Transverse colon (tissue), 4 donors: Measurements from ENCODE around the gene NEK6. TPM values are rescaled to one million over a fixed set of nuclear protein-coding genes. Genes with fewer than 3 reads are reported as not detected.

ENCODE experiments used
- DNase-seq: peaks from one replicate; pipeline ENCODE4 v3.0.0-alpha.2; 2019
- H3K27ac ChIP-seq, 4 donors: fragments of 200-600 bp; sonication (generic); 2 replicates each; pipeline ENCODE4 v1.5.1; 2016 to 2018; ENCODE audit warnings: inconsistent platforms in 4 of 4
- H3K27me3 ChIP-seq: fragments of 200-600 bp; sonication (generic); 2 replicates; pipeline ENCODE4 v1.5.1; 2017; ENCODE audit warnings: inconsistent platforms
- H3K36me3 ChIP-seq, 4 donors: fragments of 200-600 bp; sonication (generic); 2 replicates each; pipeline ENCODE4 v1.5.1; 2017 to 2019; ENCODE audit warnings: inconsistent platforms in 4 of 4
- H3K4me1 ChIP-seq, 4 donors: fragments of 200-600 bp; sonication (generic); 2 replicates each; pipeline ENCODE4 v1.5.1; 2017 to 2020; ENCODE audit warnings: inconsistent platforms in 4 of 4
- H3K4me3 ChIP-seq, 4 donors: fragments of 200-600 bp; sonication (generic); 1 replicate in 1 of 4; 2 replicates in 3 of 4; pipeline versions ENCODE4 v1.5.1 to v1.6.1; 2017 to 2019; ENCODE audit warnings: inconsistent platforms in 4 of 4
- H3K9me3 ChIP-seq, 2 donors: fragments of 200-600 bp; sonication (generic); 2 replicates each; pipeline ENCODE4 v1.5.1; 2017 to 2019; ENCODE audit warnings: inconsistent platforms in 2 of 2
- CTCF ChIP-seq, 5 experiments: fragments of 200-600 bp in 3 of 5; fragments of 450-650 bp in 2 of 5; sonication (generic) in 3 of 5; IDR thresholded peaks; 1 replicate in 2 of 5; 2 replicates in 3 of 5; pipeline ENCODE4 v1.5.1; 2016 to 2017; ENCODE audit warnings: antibody characterized with exemption in 5 of 5, inconsistent platforms in 3 of 5, mild to moderate bottlenecking in 2 of 5, moderate library complexity in 1 of 5
- EP300 ChIP-seq: sonication (generic); formaldehyde crosslinking; IDR thresholded peaks from one replicate; pipeline ENCODE4 v1.6.1; 2017; ENCODE audit warnings: antibody characterized with exemption, low read depth
- POLR2A ChIP-seq: fragments of 450-650 bp; IDR thresholded peaks from one replicate; pipeline ENCODE4 v1.6.1; 2016; ENCODE audit warnings: antibody characterized with exemption, mild to moderate bottlenecking, moderate library complexity
- POLR2AphosphoS5 ChIP-seq, 3 donors: sonication (generic); formaldehyde crosslinking; IDR thresholded peaks; one replicate each; pipeline ENCODE4 v1.6.1; 2016; ENCODE audit warnings: antibody characterized with exemption in 3 of 3
- WGBS, 2 donors: methylation state at CpG; one replicate each; pipeline ENCODE4 v1.1.5; 2018; ENCODE audit warnings: low coverage in 1 of 2; 5-methylcytosine and 5-hydroxymethylcytosine counted together
- in situ Hi-C, 4 donors: fragments of 200-750 bp; cut with MboI; loops; one replicate each; pipeline versions ENCODE4 v1.15.0 to v1.15.1; 2017; ENCODE audit warnings: low sequenced_read_pairs in 3 of 4, low pct_ligation_motif_present in 1 of 4, low pct_unique_long_range_greater_than_20kb in 1 of 4
- intact Hi-C: fragments of 100-400 bp; cut with DNase I; formaldehyde crosslinking; loops from one replicate; pipeline ENCODE4 v1.15.1; 2023; ENCODE audit warnings: low total_unique reads
- total RNA-seq, 4 donors: library from RNA; depleted of rRNA; stranded (reverse); fragments of >200 nt; gene quantifications; one replicate each; pipeline ENCODE4 v1.1.0, GENCODE V29; 2016

NEK6 gene
- total RNA-seq, 4 donors from 2014 or later, result 12.3 to 31.1 (median 21.6) TPM

DNA sequence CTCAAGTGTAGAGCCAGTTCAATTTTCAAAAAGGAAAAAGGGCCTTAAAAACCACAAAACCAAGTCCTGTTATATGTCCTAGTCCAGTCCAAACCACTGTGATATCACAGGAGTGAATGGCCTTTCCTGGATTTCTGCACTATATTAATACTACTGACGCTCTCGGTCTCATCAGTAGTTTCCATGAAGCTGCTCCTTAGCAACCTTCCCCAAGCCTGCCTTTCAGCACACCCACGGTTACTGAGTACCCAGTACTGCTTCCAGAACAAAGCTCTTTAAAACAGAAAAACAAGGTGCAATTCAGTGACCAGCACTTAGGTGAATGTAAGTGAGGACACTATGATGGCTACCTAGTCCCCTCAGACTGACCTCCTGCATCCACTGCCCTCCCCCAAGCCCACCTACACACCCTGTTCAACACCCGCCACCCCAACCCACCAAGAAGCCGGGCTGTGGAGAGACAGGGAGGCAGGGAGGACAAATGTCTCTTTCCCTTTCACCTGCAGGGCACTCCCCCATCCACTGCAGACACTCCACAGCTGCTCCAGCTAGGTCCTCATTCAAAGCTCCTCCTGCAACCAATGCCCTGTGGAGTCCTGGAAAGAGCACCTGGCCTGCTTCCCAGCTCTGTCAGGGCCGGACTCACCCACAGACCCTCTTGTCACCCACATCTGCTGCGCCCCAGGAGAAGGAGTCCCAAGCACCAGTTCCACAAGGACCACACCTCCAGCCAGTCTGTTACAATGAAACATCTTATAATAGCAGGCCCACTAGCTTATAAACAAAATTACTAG, 131.6 kb downstream of the NEK6 start:
- no peak for DNase-seq
- no peaks in the 10 kb centered on the region for H3K27me3 ChIP-seq
- no peak overlapping the region for H3K27ac ChIP-seq
- no peaks in the 10 kb centered on the region for H3K9me3 ChIP-seq
- in situ Hi-C loops (no loop called here), intact Hi-C loops (no loop called here)
- H3K4me1 ChIP-seq, result peaks cover 5 to 65% (median 34%) of the 10 kb centered on the region in 4 donors
- no peak overlapping the region for H3K4me3 ChIP-seq
- TF ChIP-seq EP300 (no peak), POLR2AphosphoS5 (IDR thresholded peaks at IDR 0.05) (no peak), POLR2A (no peak), CTCF (IDR thresholded peaks at IDR 0.05) (no peak)
- peaks cover 0 to 1% (median 0%) of the 10 kb centered on the region in 4 donors for H3K36me3 ChIP-seq
- 83 to 86% methylated on average over 3 to 7 of the region's 7 CpGs for WGBS, 2 donors

- Histone ChIP-seq H3K9me3 (no peaks in the 10 kb centered on the region), H3K36me3 (no peaks in the 10 kb centered on the region), H3K4me1 (peaks cover 5 to 61% (median 34%) of the 10 kb centered on the region in 4 donors), H3K27me3 (no peaks in the 10 kb centered on the region), H3K27ac (no peak overlapping the region), H3K4me3 (no peak overlapping the region)
- 35 to 46% methylated on average over 6 to 9 of the region's 9 CpGs for WGBS, 2 donors
- no peak for DNase-seq
- intact Hi-C loops, result no loop called here
- TF ChIP-seq CTCF (IDR thresholded peaks at IDR 0.05) (no peak), POLR2AphosphoS5 (IDR thresholded peaks at IDR 0.05) (peak in 1 of 3 donors; percentile 10), POLR2A (no peak), EP300 (no peak)
- in situ Hi-C loops, result no loop called here
These were observed 133.3 kb downstream of the NEK6 start for GRCh38 chr9:124390794-124391658.

DNA sequence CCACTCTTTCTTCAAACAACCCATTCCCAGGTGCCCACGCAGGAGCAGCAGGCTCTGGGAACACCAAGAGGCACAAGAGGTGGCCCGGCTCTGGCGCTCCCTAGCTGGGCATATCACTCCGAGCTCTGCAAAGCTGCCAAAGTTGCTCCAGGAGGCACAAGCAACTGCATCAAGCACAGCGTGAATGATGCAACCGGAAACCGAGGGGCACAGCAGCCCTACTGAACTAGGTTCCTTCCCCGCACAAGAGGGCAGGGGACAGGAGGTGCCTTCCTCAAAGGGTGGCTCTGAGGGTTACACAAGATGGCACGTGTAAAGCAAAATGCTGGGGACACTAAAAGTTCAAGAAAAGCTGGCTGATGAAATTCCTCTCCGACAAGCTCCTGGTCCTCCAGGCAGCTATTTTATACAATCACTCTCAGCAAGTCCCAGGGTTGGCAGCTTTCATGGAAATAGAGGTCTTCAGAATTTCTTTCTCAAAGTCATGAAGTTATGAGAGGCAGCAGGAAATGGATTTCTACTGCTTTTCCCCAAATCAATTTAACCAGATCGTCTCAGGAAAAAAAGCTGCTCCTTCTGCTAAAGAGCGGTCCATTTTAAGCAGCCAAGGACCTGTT, 134.6 kb downstream of the NEK6 start:
- H3K27ac ChIP-seq, result no peak overlapping the region
- intact Hi-C loops (no loop called here), in situ Hi-C loops (no loop called here)
- 75 to 94% methylated on average over 4 to 12 of the region's 12 CpGs for WGBS, 2 donors
- H3K4me1 ChIP-seq, result peaks cover 5 to 47% (median 25%) of the 10 kb centered on the region in 4 donors
- no peak for DNase-seq
- TF ChIP-seq CTCF (IDR thresholded peaks at IDR 0.05) (no peak), POLR2AphosphoS5 (IDR thresholded peaks at IDR 0.05) (no peak), POLR2A (no peak), EP300 (no peak)
- H3K27me3 ChIP-seq, result no peaks in the 10 kb centered on the region
- no peaks in the 10 kb centered on the region for H3K9me3 ChIP-seq
- H3K4me3 ChIP-seq, result no peak overlapping the region
- no peaks in the 10 kb centered on the region for H3K36me3 ChIP-seq

DNA sequence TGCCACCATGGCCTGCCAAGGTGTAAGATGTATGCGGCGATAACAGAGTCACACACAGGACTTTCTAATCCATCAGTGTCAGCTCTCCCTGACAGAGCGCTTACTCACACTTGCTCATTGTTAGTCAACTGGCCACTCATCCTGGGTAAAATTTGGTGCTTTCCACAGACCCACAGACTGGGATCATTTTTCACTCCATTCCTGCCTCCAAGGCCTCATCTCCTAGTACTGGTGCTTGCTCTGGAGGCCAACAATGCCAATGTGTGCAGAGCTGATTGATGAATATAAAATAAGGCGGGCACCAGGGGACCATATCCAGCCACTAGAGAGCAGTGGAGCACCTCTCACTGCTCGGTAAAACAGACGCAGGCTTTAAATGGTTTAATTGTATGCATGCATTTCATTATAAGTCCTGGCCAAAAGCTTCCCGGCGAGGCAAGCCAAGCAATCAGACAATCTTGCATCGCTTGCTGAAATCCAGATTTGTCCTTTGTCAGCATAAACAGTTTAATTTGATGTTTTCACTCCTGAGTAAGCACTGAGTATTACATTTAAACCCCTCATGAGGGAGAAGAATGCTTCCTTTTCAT, 135.2 kb downstream of the NEK6 start:
- Histone ChIP-seq H3K4me1 (peaks cover 5 to 41% (median 22%) of the 10 kb centered on the region in 4 donors), H3K36me3 (no peaks in the 10 kb centered on the region), H3K4me3 (no peak overlapping the region), H3K27me3 (no peaks in the 10 kb centered on the region), H3K27ac (no peak overlapping the region), H3K9me3 (no peaks in the 10 kb centered on the region)
- no peak for DNase-seq
- in situ Hi-C loops (no loop called here), intact Hi-C loops (no loop called here)
- WGBS, 2 donors, result 72 to 79% methylated on average over 3 to 9 of the region's 9 CpGs
- TF ChIP-seq EP300, result no peak
- TF ChIP-seq CTCF (IDR thresholded peaks at IDR 0.05), result peak in 1 of 5 experiments; percentile 6
